H1 (cell line): ENCODE measurements around the gene TEX2. TPM values are rescaled to one million over a fixed set of nuclear protein-coding genes. Genes with fewer than 3 reads are reported as not detected.

ENCODE experiments used
- ATF3 ChIP-seq: IDR thresholded peaks from 2 replicates; pipeline ENCODE4 v1.6.1; 2011; ENCODE audit warnings: low read depth, mild to moderate bottlenecking, low read length; ENCODE audit not compliant: insufficient read depth
- BCL11A ChIP-seq, 2 experiments: IDR thresholded peaks; one replicate each; pipeline ENCODE4 v1.6.1; 2011; ENCODE audit warnings: low read depth in 2 of 2, low read length in 2 of 2, mild to moderate bottlenecking in 2 of 2
- CTCF ChIP-seq, 3 experiments: IDR thresholded peaks; 1 replicate in 2 of 3; 2 replicates in 1 of 3; pipeline versions ENCODE4 v1.5.1 to v1.6.1; 2011; ENCODE audit warnings: low read length in 3 of 3, mild to moderate bottlenecking in 3 of 3, inconsistent platforms in 2 of 3, low read depth in 1 of 3, moderate library complexity in 1 of 3; ENCODE audit not compliant: insufficient read depth in 1 of 3; ENCODE audit errors: control extremely low read depth in 1 of 3
- E2F6 ChIP-seq: IDR thresholded peaks from 2 replicates; pipeline ENCODE4 v1.6.1; 2012; ENCODE audit warnings: inconsistent platforms
- JUND ChIP-seq: IDR thresholded peaks from 2 replicates; pipeline ENCODE4 v1.6.1; 2011; ENCODE audit warnings: mild to moderate bottlenecking, improper control_type of control experiment, low read length
- PHF8 ChIP-seq: fragments of 200-600 bp; sonication (generic); conservative IDR thresholded peaks from 2 replicates; pipeline ENCODE4 v1.7.1; 2012; ENCODE audit warnings: low read depth, mild to moderate bottlenecking, inconsistent platforms, low read length, moderate library complexity
- POLR2A ChIP-seq, 2 experiments: IDR thresholded peaks; 1 replicate in 1 of 2; 2 replicates in 1 of 2; pipeline ENCODE4 v1.6.1; 2011; ENCODE audit warnings: low read depth in 2 of 2, low read length in 2 of 2, mild to moderate bottlenecking in 2 of 2; ENCODE audit errors: control extremely low read depth in 1 of 2
- RBBP5 ChIP-seq: IDR thresholded peaks from 2 replicates; pipeline ENCODE4 v1.7.1; 2012; ENCODE audit warnings: low read depth, mild to moderate bottlenecking, inconsistent platforms, low read length, moderate library complexity, borderline replicate concordance
- SAP30 ChIP-seq: fragments of 300-600 bp; sonication (generic); IDR thresholded peaks from 2 replicates; pipeline ENCODE4 v1.7.1; 2012; ENCODE audit warnings: low read length, moderate library complexity, mild to moderate bottlenecking, inconsistent platforms; ENCODE audit not compliant: insufficient read depth, insufficient replicate concordance
- SP1 ChIP-seq: IDR thresholded peaks from 2 replicates; pipeline ENCODE4 v1.6.1; 2011; ENCODE audit warnings: low read depth, low read length
- polyA plus RNA-seq, 7 experiments: library from polyadenylated mRNA; depleted of rRNA in 3 of 7; stranded (reverse) in 5 of 7; unstranded in 2 of 7; fragments of >200 nt in 5 of 7; fragments of 200-250 nt in 2 of 7; gene quantifications; 1 replicate in 5 of 7; 2 replicates in 1 of 7; 4 replicates in 1 of 7; pipeline versions ENCODE4 v1.2.1 to v1.2.3, GENCODE V29; 2011 to 2013; ENCODE audit warnings: missing spikeins in 2 of 7, mixed read lengths in 2 of 7
- total RNA-seq: library from RNA; stranded (reverse); fragmentation: NEBNext Ultra II Directional; extraction: Animal tissue kit (Norgen Biotek cat#: 25700); gene quantifications from 2 replicates; pipeline ENCODE4 v1.2.1, GENCODE V29; 2021

Gene TEX2
- total and polyA plus RNA-seq, 2 of the 8 experiments (the other 6 are each of a cell fraction or from before 2014, with no cell fraction given): 6.1 to 15.6 TPM

- TF ChIP-seq CTCF (IDR thresholded peaks at IDR 0.05; ENCODE audit: control extremely low read depth in 1 of 3, insufficient read depth in 1 of 3, low read depth in 1 of 3, low read length in 3 of 3): no peak
- TF ChIP-seq SP1: no peak
- no peak for TF ChIP-seq JUND
- no peak for TF ChIP-seq BCL11A (IDR thresholded peaks at IDR 0.05; ENCODE audit: low read depth in 2 of 2, low read length in 2 of 2)
- no peak for TF ChIP-seq SAP30
- TF ChIP-seq ATF3: no peak
- TF ChIP-seq POLR2A (IDR thresholded peaks at IDR 0.05; ENCODE audit: control extremely low read depth in 1 of 2, low read depth in 2 of 2, low read length in 2 of 2): no peak
- no peak for TF ChIP-seq E2F6
- TF ChIP-seq PHF8: no peak
- TF ChIP-seq RBBP5: no peak
Measured at GRCh38 chr17:64247836-64248235, 15.2 kb downstream of the TEX2 start (continued).
